IMR-90 (cell line): ENCODE measurements around the gene NEMP1. TPM values are rescaled to one million over a fixed set of nuclear protein-coding genes. Genes with fewer than 3 reads are reported as not detected.

Experiments
- ATAC-seq: fragments of 200-7000 bp; cut with Tn5 transposase; 2 replicates; pipeline ENCODE4 v1.9.1; 2020; ENCODE audit warnings: low read depth, mild to moderate bottlenecking, moderate library complexity
- BruUV-seq: library from RNA; stranded (reverse); fragments of 400-500 nt; replicated peaks from 2 replicates; lab custom pipeline; 2021; lab: Mats Ljungman, UMichigan
- CTCF ChIA-PET: fragments of 300-600 bp; formaldehyde crosslinking; extraction: SDS; loops from one replicate; lab custom pipeline; 2021; ENCODE audit warnings: antibody characterized with exemption; lab: Yijun Ruan, JAX
- POLR2A ChIA-PET: fragments of 300-600 bp; sonication (Branson Sonifier 250); formaldehyde crosslinking; loops from one replicate; lab custom pipeline; 2022; ENCODE audit warnings: antibody characterized with exemption; ENCODE audit not compliant: unreplicated experiment; lab: Charles Lee
- DNase-seq: peaks from one replicate; pipeline ENCODE4 v3.0.0; 2013
- H2AFZ ChIP-seq: replicated peaks from 2 replicates; pipeline ENCODE3; 2013; ENCODE audit warnings: low read length, mild to moderate bottlenecking; ENCODE audit not compliant: poor library complexity
- H2AK5ac ChIP-seq: 2 replicates; pipeline ENCODE4 v1.6.1; 2013; ENCODE audit warnings: low read depth, low read length, inconsistent platforms
- H2AK9ac ChIP-seq: replicated peaks from 2 replicates; pipeline ENCODE3; 2013; ENCODE audit warnings: mild to moderate bottlenecking, low read depth, low read length, moderate library complexity; ENCODE audit not compliant: poor library complexity
- H2BK120ac ChIP-seq: 2 replicates; pipeline ENCODE4 v1.6.1; 2013; ENCODE audit warnings: low read depth, low read length, inconsistent platforms
- H2BK15ac ChIP-seq: 3 replicates; pipeline ENCODE4 v1.6.1; 2013; ENCODE audit warnings: low read depth, low read length, inconsistent platforms
- H2BK20ac ChIP-seq: 2 replicates; pipeline ENCODE4 v1.6.1; 2013; ENCODE audit warnings: low read depth, mild to moderate bottlenecking, inconsistent platforms, low read length, moderate library complexity
- H2BK5ac ChIP-seq: 2 replicates; pipeline ENCODE4 v1.6.1; 2013; ENCODE audit warnings: mild to moderate bottlenecking, low read depth, low read length, inconsistent platforms; ENCODE audit not compliant: poor library complexity, severe bottlenecking
- H3K14ac ChIP-seq: replicated peaks from 2 replicates; pipeline ENCODE4 v1.6.1; 2013; ENCODE audit warnings: low read depth, low read length, inconsistent platforms
- H3K18ac ChIP-seq: 2 replicates; pipeline ENCODE4 v1.6.1; 2013; ENCODE audit warnings: low read depth, low read length, control low read depth
- H3K23ac ChIP-seq: 2 replicates; pipeline ENCODE4 v1.6.1; 2013; ENCODE audit warnings: low read depth, low read length, inconsistent platforms
- H3K27ac ChIP-seq: 2 replicates; pipeline ENCODE4 v1.5.1; 2013; ENCODE audit warnings: mild to moderate bottlenecking, control low read depth, low read length; ENCODE audit not compliant: insufficient read depth
- H3K27me3 ChIP-seq: 2 replicates; pipeline ENCODE4 v1.6.1; 2013; ENCODE audit warnings: low read length; ENCODE audit not compliant: control insufficient read depth, insufficient read depth
- H3K36me3 ChIP-seq: 2 replicates; pipeline ENCODE4 v1.6.1; 2013; ENCODE audit warnings: low read length, mixed read lengths; ENCODE audit not compliant: control insufficient read depth, insufficient read depth
- H3K4ac ChIP-seq: 2 replicates; pipeline ENCODE4 v1.6.1; 2013; ENCODE audit warnings: low read depth, low read length, inconsistent platforms
- H3K4me1 ChIP-seq: 2 replicates; pipeline ENCODE4 v1.6.1; 2013; ENCODE audit warnings: low read length, mixed read lengths; ENCODE audit not compliant: control insufficient read depth, insufficient read depth
- H3K4me2 ChIP-seq: 2 replicates; pipeline ENCODE4 v1.6.1; 2013; ENCODE audit warnings: low read depth, mild to moderate bottlenecking, control low read depth, low read length, moderate library complexity
- H3K4me3 ChIP-seq: 2 replicates; pipeline ENCODE4 v1.5.1; 2013; ENCODE audit warnings: low read depth, mild to moderate bottlenecking, control low read depth, low read length, moderate library complexity; ENCODE audit not compliant: insufficient read depth
- H3K56ac ChIP-seq: 2 replicates; pipeline ENCODE4 v1.6.1; 2013; ENCODE audit warnings: low read length, inconsistent platforms; ENCODE audit not compliant: insufficient read depth; ENCODE audit errors: extremely low read depth
- H3K79me1 ChIP-seq, 2 experiments: 2 replicates each; pipeline ENCODE4 v1.6.1; 2013; ENCODE audit warnings: low read length in 2 of 2, inconsistent platforms in 1 of 2, low read depth in 1 of 2
- H3K9ac ChIP-seq: 2 replicates; pipeline ENCODE4 v1.6.1; 2013; ENCODE audit warnings: low read depth, low read length, control low read depth
- H3K9me1 ChIP-seq: 2 replicates; pipeline ENCODE4 v1.6.1; 2013; ENCODE audit warnings: low read length, inconsistent platforms; ENCODE audit not compliant: insufficient read depth
- H3K9me3 ChIP-seq: 2 replicates; pipeline ENCODE4 v1.6.1; 2013; ENCODE audit warnings: low read length; ENCODE audit not compliant: control insufficient read depth, insufficient read depth
- H4K20me1 ChIP-seq: 2 replicates; pipeline ENCODE4 v1.6.1; 2013; ENCODE audit warnings: low read length, inconsistent platforms; ENCODE audit not compliant: insufficient read depth
- H4K5ac ChIP-seq: 2 replicates; pipeline ENCODE4 v1.6.1; 2013; ENCODE audit warnings: mild to moderate bottlenecking, low read depth, low read length, control low read depth
- H4K8ac ChIP-seq, 2 experiments: 2 replicates each; pipeline ENCODE4 v1.6.1; 2013; ENCODE audit warnings: low read depth in 2 of 2, low read length in 2 of 2, control low read depth in 1 of 2, inconsistent platforms in 1 of 2
- H4K91ac ChIP-seq: 2 replicates; pipeline ENCODE4 v1.6.1; 2013; ENCODE audit warnings: low read depth, low read length, inconsistent platforms; ENCODE audit not compliant: insufficient read depth
- BHLHE40 ChIP-seq: fragments of 150-350 bp; IDR thresholded peaks from 2 replicates; pipeline ENCODE4 v1.6.1; 2016; ENCODE audit warnings: mild to moderate bottlenecking, low read depth, low read length
- CEBPB ChIP-seq: IDR thresholded peaks from 2 replicates; pipeline ENCODE4 v1.6.1; 2012; ENCODE audit warnings: low read depth, low read length, improper control_type of control experiment
- CTCF ChIP-seq: conservative IDR thresholded peaks from 2 replicates; pipeline ENCODE4 v1.5.1; 2012; ENCODE audit warnings: mild to moderate bottlenecking, low read depth, low read length, improper control_type of control experiment
- FOS ChIP-seq: fragments of 150-350 bp; IDR thresholded peaks from 2 replicates; pipeline ENCODE4 v1.6.1; 2016; ENCODE audit warnings: low read depth, low read length
- MAZ ChIP-seq: IDR thresholded peaks from 2 replicates; pipeline ENCODE4 v1.6.1; 2012; ENCODE audit warnings: low read depth, mild to moderate bottlenecking, low read length, improper control_type of control experiment, moderate library complexity, borderline replicate concordance
- MXI1 ChIP-seq: IDR thresholded peaks from 2 replicates; pipeline ENCODE4 v1.6.1; 2012; ENCODE audit warnings: low read depth, mild to moderate bottlenecking, low read length, moderate library complexity, borderline replicate concordance
- NFE2L2 ChIP-seq: fragments of 150-350 bp; IDR thresholded peaks from 2 replicates; pipeline ENCODE4 v1.6.1; 2016; ENCODE audit warnings: low read depth, mild to moderate bottlenecking, low read length
- RAD21 ChIP-seq: IDR thresholded peaks from 2 replicates; pipeline ENCODE4 v1.6.1; 2012; ENCODE audit warnings: low read length, improper control_type of control experiment
- RCOR1 ChIP-seq: IDR thresholded peaks from 2 replicates; pipeline ENCODE4 v1.6.1; 2012; ENCODE audit warnings: mild to moderate bottlenecking, low read length, improper control_type of control experiment; ENCODE audit not compliant: insufficient replicate concordance
- SMC3 ChIP-seq: fragments of 150-350 bp; IDR thresholded peaks from 2 replicates; pipeline ENCODE4 v1.6.1; 2016; ENCODE audit warnings: low read depth, mild to moderate bottlenecking, antibody characterized with exemption, low read length, moderate library complexity
- WGBS, 2 experiments: methylation state at CpG; one replicate each; pipeline versions ENCODE4 v1.1.5 to v1.1.7; 2013; ENCODE audit warnings: missing lambda C conversion rate in 2 of 2; ENCODE audit not compliant: insufficient read length in 1 of 2; ENCODE audit errors: extremely low coverage in 2 of 2; 5-methylcytosine and 5-hydroxymethylcytosine counted together
- dilution Hi-C: fragments of 300-500 bp; cut with HindIII; formaldehyde crosslinking; loops from one replicate; pipeline ENCODE4 v1.14.3; 2018; ENCODE audit warnings: low sequenced_read_pairs; ENCODE audit not compliant: unreplicated experiment
- in situ Hi-C: fragments of 300-500 bp; cut with MboI; formaldehyde crosslinking; loops from 3 replicates; pipeline ENCODE4 v1.14.3; 2019; ENCODE audit warnings: low sequenced_read_pairs, inconsistent platforms, mixed read lengths
- intact Hi-C: fragments of 100-400 bp; cut with micrococcal nuclease; formaldehyde crosslinking; loops from 2 replicates; pipeline ENCODE4 v1.10.0; 2022
- polyA plus RNA-seq, 3 experiments: library from polyadenylated mRNA; depleted of rRNA; stranded (reverse); fragments of >200 nt; gene quantifications; 2 replicates each; pipeline ENCODE4 v1.2.3, GENCODE V29; 2012; ENCODE audit warnings: low replicate concordance in 1 of 3
- total RNA-seq: library from RNA; depleted of rRNA; stranded (reverse); fragments of >200 nt; gene quantifications from 2 replicates; pipeline ENCODE4 v1.2.3, GENCODE V29; 2012
- TF ChIP-seq, protein P1 (sequence below): fragments of 150-350 bp; IDR thresholded peaks from 2 replicates; pipeline ENCODE4 v1.6.1; 2016; ENCODE audit warnings: low read depth, mild to moderate bottlenecking, low read length, moderate library complexity, borderline replicate concordance

Gene NEMP1
- total and polyA plus RNA-seq, 2 of the 4 experiments (the other 2 are of a cell fraction): 8.9 to 10.9 TPM

- H3K9me1 ChIP-seq: peaks cover 14% of the 10 kb centered on the region
- H2AK9ac ChIP-seq: peak overlapping the region; percentile 26
- dilution Hi-C loops: no loop called here
- no peak overlapping the region for H3K23ac ChIP-seq
- H3K4me3 ChIP-seq: no peak overlapping the region
- TF ChIP-seq RAD21 (no peak), FOS (no peak), BHLHE40 (no peak), CTCF (no peak), RCOR1 (no peak), SMC3 (no peak), CEBPB (no peak), NFE2L2 (no peak), MXI1 (no peak), MAZ (no peak)
- TF ChIP-seq, protein P1, sequence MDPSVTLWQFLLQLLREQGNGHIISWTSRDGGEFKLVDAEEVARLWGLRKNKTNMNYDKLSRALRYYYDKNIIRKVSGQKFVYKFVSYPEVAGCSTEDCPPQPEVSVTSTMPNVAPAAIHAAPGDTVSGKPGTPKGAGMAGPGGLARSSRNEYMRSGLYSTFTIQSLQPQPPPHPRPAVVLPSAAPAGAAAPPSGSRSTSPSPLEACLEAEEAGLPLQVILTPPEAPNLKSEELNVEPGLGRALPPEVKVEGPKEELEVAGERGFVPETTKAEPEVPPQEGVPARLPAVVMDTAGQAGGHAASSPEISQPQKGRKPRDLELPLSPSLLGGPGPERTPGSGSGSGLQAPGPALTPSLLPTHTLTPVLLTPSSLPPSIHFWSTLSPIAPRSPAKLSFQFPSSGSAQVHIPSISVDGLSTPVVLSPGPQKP: no peak
- no peak overlapping the region for H3K18ac ChIP-seq
- H3K27me3 ChIP-seq: no peaks in the 10 kb centered on the region
- no peak overlapping the region for H2BK120ac ChIP-seq
- no peak overlapping the region for H2BK15ac ChIP-seq
- no peak overlapping the region for H3K4me2 ChIP-seq
- H3K9ac ChIP-seq: no peak overlapping the region
- peaks cover 5% of the 10 kb centered on the region for H3K4me1 ChIP-seq
- H3K27ac ChIP-seq: no peak overlapping the region
- H3K36me3 ChIP-seq: peaks cover 48% of the 10 kb centered on the region
- H2BK20ac ChIP-seq: no peak overlapping the region
- no peak overlapping the region for H3K4ac ChIP-seq
- WGBS, 2 experiments: 88% methylated on average over 5 of the region's 14 CpGs; no CpG with 5 or more reads in 1 of the 2 experiments
- no peak for DNase-seq
- CTCF ChIA-PET: no interaction called here
- intact Hi-C loops: no loop called here
- H2AFZ ChIP-seq: no peak overlapping the region
- H4K8ac ChIP-seq: no peak overlapping the region
- H4K91ac ChIP-seq: no peak overlapping the region
- H2BK5ac ChIP-seq: no peak overlapping the region
- H4K20me1 ChIP-seq: peaks cover 18% of the 10 kb centered on the region; the same call in 1 of the 2 replicates
- in situ Hi-C loops: no loop called here
- H3K9me3 ChIP-seq: no peaks in the 10 kb centered on the region
- H3K56ac ChIP-seq: no peak overlapping the region
- H4K5ac ChIP-seq: no peak overlapping the region
- POLR2A ChIA-PET: interaction anchor here (1.4 kb wide), 1 partner anchor 11 kb away, joined by 4 read pairs; no protein-coding TSS in a partner anchor
- peaks cover 18 to 46% of the 10 kb centered on the region in 2 experiments for H3K79me1 ChIP-seq
- no peak overlapping the region for H3K14ac ChIP-seq
- no peak for ATAC-seq
- no TSS peak for BruUV-seq
- H2AK5ac ChIP-seq: no peak overlapping the region
Measured at GRCh38 chr12:57105011-57105753, 26.6 kb upstream of the NEMP1 start.
